Measurements from ENCODE around the gene HMX3.

Gene HMX3

GRCh38 chr10:123135415-123136141, at the start of gene HMX3:
HMX3 (plus strand) TSS chr10:123135970; CDS start chr10:123136051, 81 bp downstream.
- no peak within 1 kb of the TSS for H3K27ac ChIP-seq
- TF ChIP-seq CTCF (IDR thresholded peaks at IDR 0.05) (no peak), ZFX (IDR thresholded peaks at IDR 0.05; ENCODE audit: borderline replicate concordance) (no peak)

- H3K27ac ChIP-seq: no peak overlapping the region
- TF ChIP-seq CTCF (IDR thresholded peaks at IDR 0.05) (no peak), ZFX (IDR thresholded peaks at IDR 0.05; ENCODE audit: borderline replicate concordance) (no peak)
These were observed 49.5 kb upstream of the HMX3 start for GRCh38 chr10:123086281-123086680.

GRCh38 chr10:123087348-123087747, 48.4 kb upstream of the HMX3 start:
- H3K27ac ChIP-seq: no peak overlapping the region
- no peak for TF ChIP-seq ZFX (IDR thresholded peaks at IDR 0.05; ENCODE audit: borderline replicate concordance)
- no peak for TF ChIP-seq CTCF (IDR thresholded peaks at IDR 0.05)

GRCh38 chr10:123087786-123088185, 48.0 kb upstream of the HMX3 start:
- no peak overlapping the region for H3K27ac ChIP-seq
- TF ChIP-seq CTCF (IDR thresholded peaks at IDR 0.05): no peak
- no peak for TF ChIP-seq ZFX (IDR thresholded peaks at IDR 0.05; ENCODE audit: borderline replicate concordance)

GRCh38 chr10:123092635-123093414, 42.9 kb upstream of the HMX3 start:
- TF ChIP-seq ZFX (IDR thresholded peaks at IDR 0.05; ENCODE audit: borderline replicate concordance) (no peak), CTCF (IDR thresholded peaks at IDR 0.05) (no peak)
- H3K27ac ChIP-seq: no peak overlapping the region

- H3K27ac ChIP-seq: no peak overlapping the region
- no peak for TF ChIP-seq CTCF (IDR thresholded peaks at IDR 0.05)
- TF ChIP-seq ZFX (IDR thresholded peaks at IDR 0.05; ENCODE audit: borderline replicate concordance): no peak
These were observed 42.3 kb upstream of the HMX3 start for GRCh38 chr10:123093489-123093888.

GRCh38 chr10:123096452-123096851, 39.3 kb upstream of the HMX3 start:
- H3K27ac ChIP-seq: no peak overlapping the region
- TF ChIP-seq CTCF (IDR thresholded peaks at IDR 0.05): no peak
- TF ChIP-seq ZFX (IDR thresholded peaks at IDR 0.05; ENCODE audit: borderline replicate concordance): no peak
